ENCODE results near the gene USP22.
"Not testable (repeated sequence)": the region's sequence is repeated elsewhere in the genome, so short reads cannot be mapped to it uniquely, and the experiment has no call there.

Gene USP22

DNA sequence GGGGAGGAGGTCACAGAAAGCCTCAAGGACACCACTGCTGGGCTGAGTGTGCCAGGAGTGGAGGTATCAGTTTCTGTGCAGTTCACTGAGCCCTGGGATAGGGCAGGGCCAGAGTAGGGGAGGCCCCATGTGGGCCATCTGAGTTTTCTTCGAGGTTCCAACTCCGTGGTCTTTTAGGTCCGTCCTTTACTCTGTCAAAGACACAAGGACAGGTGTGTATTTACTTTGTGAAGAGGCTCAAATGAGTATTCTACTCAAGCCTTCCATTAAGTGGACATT lies 59.5 kb downstream of the USP22 start:
- DNase-seq, result no peak

- no peak for DNase-seq
These were observed 60.0 kb downstream of the USP22 start for GRCh38 chr17:20982589-20983358.

GRCh38 chr17:20981046-20981920 lies 61.5 kb downstream of the USP22 start:
- no peak for DNase-seq

DNA sequence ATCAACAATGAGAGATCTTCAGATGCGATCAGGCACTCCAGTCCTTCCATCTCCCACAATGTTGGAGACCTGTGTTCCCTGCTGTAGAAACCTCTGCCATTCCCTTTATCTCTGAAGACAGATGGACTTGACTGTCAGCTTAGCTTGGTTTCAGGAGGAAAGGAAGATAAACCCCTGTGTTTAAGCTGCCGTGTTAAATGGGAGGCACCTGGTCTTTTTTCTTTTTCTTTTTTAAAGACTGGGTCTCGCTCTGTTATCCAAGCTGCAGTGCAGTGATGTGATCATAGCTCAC lies 63.1 kb downstream of the USP22 start:
- no peak for DNase-seq

GRCh38 chr17:20979007-20979791 lies 63.6 kb downstream of the USP22 start:
- not testable (repeated sequence) for DNase-seq

GRCh38 chr17:20977609-20978253 lies 65.1 kb downstream of the USP22 start:
- DNase-seq, result not testable (repeated sequence)

- no peak for DNase-seq
These were observed 67.2 kb downstream of the USP22 start for GRCh38 chr17:20975566-20975965.

DNA sequence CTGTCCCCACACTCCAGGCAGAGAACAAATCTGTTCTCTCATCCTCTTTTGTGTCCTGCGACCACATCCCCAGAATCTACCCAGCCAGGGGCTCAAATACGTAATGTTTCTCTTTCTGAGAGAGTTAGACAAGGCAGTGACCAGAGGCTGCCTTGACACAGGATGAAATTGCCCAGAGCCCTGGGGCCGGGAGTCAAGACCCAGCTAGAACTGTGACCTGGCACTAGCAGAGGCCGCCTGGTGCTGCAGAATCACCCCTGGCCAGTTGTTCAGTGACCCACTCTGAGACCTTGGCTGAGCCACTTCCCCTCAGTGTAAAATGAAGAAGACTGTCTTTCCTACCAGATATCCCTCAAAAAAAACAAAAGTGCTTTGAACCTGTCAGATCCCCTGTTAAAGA lies 72.5 kb downstream of the USP22 start:
- no peak for DNase-seq

DNA sequence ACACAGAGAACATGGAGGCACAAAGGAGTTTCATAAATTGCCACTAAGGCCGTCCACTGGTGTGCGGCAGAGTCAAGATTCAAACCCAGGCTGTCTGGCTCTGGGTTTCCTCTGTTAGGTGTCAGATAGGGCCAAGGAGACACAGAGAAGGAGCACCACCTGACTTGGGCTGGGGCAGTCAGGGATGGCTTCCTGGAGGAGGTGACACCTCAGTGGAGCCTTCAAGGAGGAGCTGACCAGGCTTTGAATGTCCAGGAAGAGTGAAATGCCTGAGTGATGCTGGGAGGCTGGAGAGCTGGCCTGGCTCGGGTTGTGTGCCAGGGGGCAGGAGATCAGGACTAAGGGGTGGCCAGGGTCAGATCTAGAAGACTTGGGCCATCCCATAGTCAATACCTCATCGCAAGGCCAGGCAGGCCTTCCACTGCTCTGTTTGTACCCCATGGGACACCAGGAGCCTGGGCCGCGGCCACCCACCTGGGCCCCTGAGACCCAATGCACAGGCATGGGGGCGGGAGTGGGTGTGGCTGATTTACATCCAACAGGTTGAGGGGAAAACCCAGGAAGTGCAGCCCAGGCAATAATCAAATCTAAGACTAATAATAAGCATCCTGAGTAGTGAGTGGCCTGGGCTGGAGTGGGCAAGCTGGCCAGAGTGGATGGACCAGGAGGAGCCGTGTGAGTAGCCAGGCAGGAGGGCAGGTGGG lies 73.7 kb downstream of the USP22 start:
- DNase-seq, result no peak

- no peak for DNase-seq
These were observed 75.0 kb downstream of the USP22 start for GRCh38 chr17:20967776-20968175.

DNA sequence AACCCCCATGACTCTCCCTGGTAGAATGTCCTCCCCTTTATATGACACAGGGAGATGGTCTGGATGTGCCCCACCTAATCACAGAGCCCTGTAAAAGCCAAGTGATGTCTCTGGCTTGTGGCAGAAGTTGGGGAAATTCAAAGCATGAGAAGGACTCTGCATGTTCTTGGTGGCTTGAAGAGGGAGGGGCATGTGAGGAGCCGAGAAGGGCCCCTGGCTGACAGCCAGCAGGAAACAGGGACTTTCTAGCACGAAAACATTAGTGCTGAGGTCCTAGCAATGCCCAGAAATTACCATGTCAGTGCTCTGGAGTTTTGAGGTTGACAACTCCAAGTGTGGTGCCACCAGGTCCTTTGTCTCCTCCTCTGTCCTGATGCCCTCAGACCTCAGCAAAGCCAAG lies 75.9 kb downstream of the USP22 start:
- no peak for DNase-seq

DNA sequence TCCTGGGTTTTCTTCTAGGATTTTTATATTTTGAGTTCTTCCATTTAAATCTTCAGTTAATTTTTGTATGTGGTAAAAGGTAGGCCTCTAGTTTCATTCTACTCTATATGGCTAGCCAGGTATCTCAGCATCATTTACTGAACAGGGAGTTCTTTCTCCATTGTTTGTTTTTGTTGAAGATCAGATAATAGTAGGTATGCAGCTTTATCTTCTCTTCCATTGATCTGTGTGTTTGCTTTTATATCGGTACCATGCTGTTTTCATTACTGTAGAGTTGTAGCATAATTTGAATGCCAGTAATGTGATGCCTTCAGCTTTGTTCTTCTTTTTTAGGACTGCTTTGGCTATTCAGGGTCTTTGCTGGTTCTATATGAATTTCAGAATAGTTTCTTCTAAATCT lies 77.3 kb downstream of the USP22 start:
- DNase-seq, result no peak

DNA sequence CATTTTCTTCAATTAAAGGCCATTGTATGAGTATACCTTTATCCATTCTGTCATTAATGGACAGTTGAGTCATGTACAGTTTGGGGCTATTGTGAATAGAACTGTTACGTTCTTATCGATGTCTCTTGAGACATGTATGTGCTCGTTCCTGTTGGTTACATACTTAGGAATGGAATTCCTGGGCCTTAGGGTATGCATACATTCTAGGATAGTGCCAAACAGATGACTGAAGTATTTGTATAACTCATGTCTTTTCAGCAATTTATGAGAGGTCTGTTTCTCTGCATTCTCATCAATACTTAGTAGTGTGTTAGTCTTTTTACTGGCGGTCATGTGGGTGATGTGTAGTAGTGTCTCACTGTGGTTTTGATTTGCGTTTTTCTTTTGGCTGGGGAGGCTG lies 81.2 kb downstream of the USP22 start:
- DNase-seq, result no peak

GRCh38 chr17:20960871-20961270 lies 81.9 kb downstream of the USP22 start:
- DNase-seq, result no peak

DNA sequence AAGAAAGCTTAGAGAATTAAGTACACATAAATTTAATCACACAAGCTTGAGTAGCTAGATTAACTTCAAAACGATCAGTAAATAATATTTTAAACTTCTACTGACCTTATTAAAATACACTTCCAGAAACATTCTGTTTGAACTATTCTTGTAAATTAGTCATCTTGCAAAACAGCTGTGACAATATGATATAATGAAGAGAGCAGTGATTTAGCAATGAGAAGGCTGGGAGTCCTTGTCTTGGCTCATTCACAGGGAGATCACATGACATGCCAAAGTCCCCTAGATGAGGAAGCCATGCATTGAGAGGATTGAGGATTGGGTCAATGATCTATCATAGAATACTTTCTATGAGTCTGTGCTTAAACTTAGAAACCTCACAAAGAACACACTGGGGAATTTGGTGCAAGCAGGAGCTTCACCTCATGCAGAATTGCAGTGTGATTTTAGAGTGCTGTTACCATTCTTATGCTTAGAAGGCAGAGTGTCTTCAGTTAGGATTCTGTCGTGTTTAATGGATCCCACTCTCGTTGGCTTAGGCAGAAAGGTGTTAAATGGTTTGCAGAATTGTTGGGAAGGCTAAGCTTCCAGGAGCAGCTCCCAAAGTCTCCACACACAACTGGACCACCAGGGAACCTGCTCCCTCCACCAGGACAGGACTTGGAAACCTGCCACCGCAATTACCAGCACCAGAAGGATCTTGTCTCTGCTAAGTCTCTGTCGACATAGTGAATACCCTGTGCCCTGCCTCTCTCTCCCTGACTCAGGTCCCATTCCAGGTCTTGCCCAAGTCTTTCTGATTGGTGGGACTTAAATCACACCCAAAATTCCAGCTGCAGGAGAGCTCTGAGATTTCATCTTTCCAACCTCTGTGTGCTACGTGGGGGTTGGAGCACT lies 87.1 kb downstream of the USP22 start:
- no peak for DNase-seq

DNA sequence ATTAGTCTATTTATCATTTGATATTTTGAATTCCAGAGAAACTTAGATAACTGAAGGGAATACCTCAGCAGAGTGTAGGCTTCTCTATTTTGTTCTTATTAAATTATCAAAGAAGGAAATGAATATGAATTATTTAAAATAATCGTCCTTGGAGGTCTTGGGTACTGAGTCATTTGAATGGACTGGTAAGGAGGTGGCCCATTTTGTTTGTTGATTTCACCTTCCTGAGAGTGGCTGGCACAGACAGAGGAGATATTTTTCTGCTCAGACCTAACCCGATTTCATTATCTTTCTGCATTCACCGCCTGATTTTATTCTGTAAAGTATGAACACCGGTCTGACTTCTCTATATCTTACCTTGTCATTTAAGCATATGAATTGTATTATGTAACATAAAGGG lies 88.0 kb downstream of the USP22 start:
- no peak for DNase-seq

- DNase-seq, result peak; percentile 43
These were observed 90.6 kb downstream of the USP22 start for GRCh38 chr17:20952183-20952582.
